ENCODE results near the gene OSBPL8.
A peak's percentile ranks its signal among the peaks of the same experiment; 100 is the strongest.

- TF ChIP-seq EZH2 (IDR thresholded peaks at IDR 0.05; ENCODE audit: low read depth, unreplicated experiment) (no peak), CTCF (conservative IDR thresholded peaks at IDR 0.05; ENCODE audit: low read depth in 2 of 2) (peak; percentile 24 to 48; a peak in 3 of 4 replicates)
Measured at GRCh38 chr12:76346798-76347420, 212.7 kb downstream of the OSBPL8 start.

Measured in GM23338 (cell line).